Gastroesophageal sphincter (tissue), 4 donors: Measurements from ENCODE around the gene NCF2. TPM values are rescaled to one million over a fixed set of nuclear protein-coding genes. Genes with fewer than 3 reads are reported as not detected.

ENCODE experiments used
- ATAC-seq: fragments of 150-250 bp; one replicate; pipeline ENCODE4 v1.9.1; 2016; ENCODE audit warnings: mild to moderate bottlenecking, moderate library complexity
- H3K27ac ChIP-seq, 4 donors: fragments of 200-600 bp; sonication (generic) in 3 of 4; 1 replicate in 3 of 4; 2 replicates in 1 of 4; pipeline ENCODE4 v1.5.1; 2016 to 2019
- H3K27me3 ChIP-seq: fragments of 200-600 bp; sonication (generic); one replicate; pipeline ENCODE4 v1.5.1; 2019
- H3K36me3 ChIP-seq, 2 donors: fragments of 200-600 bp; sonication (generic); one replicate each; pipeline ENCODE4 v1.5.1; 2019; ENCODE audit warnings: control low read depth in 1 of 2
- H3K4me1 ChIP-seq, 3 donors: fragments of 200-600 bp; sonication (generic); 1 replicate in 2 of 3; 2 replicates in 1 of 3; pipeline ENCODE4 v1.5.1; 2016 to 2019; ENCODE audit warnings: control low read depth in 2 of 3
- H3K4me3 ChIP-seq, 2 donors: fragments of 200-600 bp; sonication (generic); one replicate each; pipeline ENCODE4 v1.5.1; 2019; ENCODE audit warnings: mild to moderate bottlenecking in 1 of 2, moderate library complexity in 1 of 2
- H3K9me3 ChIP-seq, 3 donors: fragments of 200-600 bp; sonication (generic); one replicate each; pipeline ENCODE4 v1.5.1; 2017 to 2019; ENCODE audit warnings: control low read depth in 2 of 3
- EP300 ChIP-seq: sonication (generic); formaldehyde crosslinking; IDR thresholded peaks from one replicate; pipeline ENCODE4 v1.6.1; 2017; ENCODE audit warnings: antibody characterized with exemption, mild to moderate bottlenecking
- POLR2A ChIP-seq, 2 donors: fragments of 450-650 bp; IDR thresholded peaks; one replicate each; pipeline ENCODE4 v1.6.1; 2017; ENCODE audit warnings: antibody characterized with exemption in 2 of 2, mild to moderate bottlenecking in 2 of 2, moderate library complexity in 1 of 2
- POLR2AphosphoS5 ChIP-seq: sonication (generic); formaldehyde crosslinking; IDR thresholded peaks from one replicate; pipeline ENCODE4 v1.6.1; 2017; ENCODE audit warnings: antibody characterized with exemption
- WGBS, 2 donors: methylation state at CpG; one replicate each; pipeline ENCODE4 v1.1.5; 2018; ENCODE audit warnings: low coverage in 1 of 2; 5-methylcytosine and 5-hydroxymethylcytosine counted together
- total RNA-seq, 4 donors: library from RNA; depleted of rRNA; stranded (reverse); fragments of >200 nt; gene quantifications; one replicate each; pipeline ENCODE4 v1.1.0, GENCODE V29; 2016
- TF ChIP-seq, protein P1 (sequence below), 4 experiments: fragments of 200-600 bp in 2 of 4; fragments of 450-650 bp in 2 of 4; sonication (generic) in 1 of 4; IDR thresholded peaks; one replicate each; pipeline ENCODE4 v1.5.1; 2017 to 2019; ENCODE audit warnings: antibody characterized with exemption in 4 of 4, mild to moderate bottlenecking in 2 of 4, moderate library complexity in 2 of 4

NCF2 gene
- total RNA-seq, 4 donors from 2014 or later = 3.7 to 22.0 (median 13.8) TPM

DNA sequence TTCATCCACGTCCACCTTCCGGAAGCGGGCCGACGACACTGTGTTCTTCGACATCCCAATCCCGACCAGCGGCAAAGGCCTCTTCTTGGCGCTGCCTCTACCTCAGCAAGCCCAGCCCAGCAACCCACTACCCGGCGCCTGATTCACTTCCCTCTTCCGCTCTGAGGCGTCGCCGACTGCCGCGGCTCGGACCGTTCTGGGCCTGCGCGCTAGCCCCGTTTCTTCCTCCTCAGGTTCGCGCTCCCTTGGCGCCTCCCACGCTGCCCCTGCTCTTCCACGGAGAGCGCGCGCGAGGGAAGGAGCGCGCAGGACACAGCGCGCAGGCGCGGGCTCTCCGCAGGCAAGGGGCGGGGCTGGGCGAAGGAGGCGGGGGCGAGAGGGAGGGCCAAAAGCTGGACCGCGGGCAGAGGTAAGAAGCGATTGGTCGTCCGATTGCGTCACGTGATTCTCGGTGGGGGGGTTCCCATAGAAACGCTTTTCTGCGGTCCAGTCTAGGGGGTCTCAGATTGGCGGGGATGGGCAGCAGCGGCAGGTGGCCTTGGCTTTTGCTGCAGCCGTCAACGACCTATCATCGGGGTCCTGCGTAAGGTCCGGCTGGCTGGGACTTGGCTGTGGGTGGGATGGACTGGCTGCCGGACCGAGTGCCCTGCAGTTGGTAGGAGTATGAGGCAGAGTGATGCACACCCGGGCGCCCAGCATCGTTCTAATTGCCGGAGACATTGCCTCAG lies 45.5 kb upstream of the NCF2 start, which contains the start of gene ARPC5:
Gene ARPC5 (minus strand): TSS at position 178 of the 728 bp plus-strand sequence. CDS start 124 bp downstream, at position 54.
- no peaks in the 10 kb centered on the region for H3K9me3 ChIP-seq
- H3K4me1 ChIP-seq = peaks cover under 1 to 40% (median 1%) of the 10 kb centered on the region in 3 donors
- peak within 1 kb of the TSS; percentile 94 to 98 (median 96) for H3K27ac ChIP-seq
- peak within 1 kb of the TSS; percentile 76 to 81 for H3K4me3 ChIP-seq
- no peaks in the 10 kb centered on the region for H3K27me3 ChIP-seq
- peak; percentile 96 for ATAC-seq
- peaks cover 0 to under 1% of the 10 kb centered on the region in 2 donors for H3K36me3 ChIP-seq
- WGBS, 2 donors = 0% methylated on average over 1 of the region's 65 CpGs; no CpG with 5 or more reads in 1 of the 2 donors
- TF ChIP-seq POLR2AphosphoS5 (peak; percentile 98), POLR2A (IDR thresholded peaks at IDR 0.05) (peak; percentile 95 to 97)
- TF ChIP-seq, protein P1, sequence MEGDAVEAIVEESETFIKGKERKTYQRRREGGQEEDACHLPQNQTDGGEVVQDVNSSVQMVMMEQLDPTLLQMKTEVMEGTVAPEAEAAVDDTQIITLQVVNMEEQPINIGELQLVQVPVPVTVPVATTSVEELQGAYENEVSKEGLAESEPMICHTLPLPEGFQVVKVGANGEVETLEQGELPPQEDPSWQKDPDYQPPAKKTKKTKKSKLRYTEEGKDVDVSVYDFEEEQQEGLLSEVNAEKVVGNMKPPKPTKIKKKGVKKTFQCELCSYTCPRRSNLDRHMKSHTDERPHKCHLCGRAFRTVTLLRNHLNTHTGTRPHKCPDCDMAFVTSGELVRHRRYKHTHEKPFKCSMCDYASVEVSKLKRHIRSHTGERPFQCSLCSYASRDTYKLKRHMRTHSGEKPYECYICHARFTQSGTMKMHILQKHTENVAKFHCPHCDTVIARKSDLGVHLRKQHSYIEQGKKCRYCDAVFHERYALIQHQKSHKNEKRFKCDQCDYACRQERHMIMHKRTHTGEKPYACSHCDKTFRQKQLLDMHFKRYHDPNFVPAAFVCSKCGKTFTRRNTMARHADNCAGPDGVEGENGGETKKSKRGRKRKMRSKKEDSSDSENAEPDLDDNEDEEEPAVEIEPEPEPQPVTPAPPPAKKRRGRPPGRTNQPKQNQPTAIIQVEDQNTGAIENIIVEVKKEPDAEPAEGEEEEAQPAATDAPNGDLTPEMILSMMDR (IDR thresholded peaks at IDR 0.05) = no peak

DNA sequence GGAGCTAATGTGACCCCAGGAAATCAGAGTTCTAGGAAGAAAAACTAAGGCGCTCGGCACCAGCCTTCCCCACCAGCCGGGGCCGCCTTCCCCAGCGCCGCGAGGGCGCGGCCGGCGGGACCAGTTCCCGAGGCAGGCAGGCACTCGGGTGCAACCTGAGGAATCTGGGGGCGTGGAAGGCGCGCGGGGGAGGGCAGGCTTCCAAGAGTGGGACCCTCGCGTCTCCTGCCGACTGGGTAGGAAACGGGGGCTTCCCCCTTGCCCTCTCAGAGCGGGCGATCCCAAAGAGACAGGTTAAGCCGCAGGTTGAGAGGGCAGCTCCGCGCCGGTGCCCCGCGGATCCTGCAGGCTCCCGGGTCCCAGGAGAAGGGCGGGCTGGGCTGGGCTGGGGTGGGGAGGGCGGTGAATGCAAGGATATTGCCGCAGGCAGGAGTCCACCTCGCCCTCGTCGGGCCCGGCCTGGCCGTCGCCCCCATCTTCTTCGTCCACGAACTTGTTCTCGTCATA lies 44.9 kb upstream of the NCF2 start:
- Histone ChIP-seq H3K27me3 (no peaks in the 10 kb centered on the region), H3K4me3 (peak overlapping the region; percentile 76 to 81), H3K4me1 (peaks cover 5 to 46% (median 6%) of the 10 kb centered on the region in 3 donors), H3K27ac (peak overlapping the region; percentile 94 to 98 (median 96)), H3K9me3 (no peaks in the 10 kb centered on the region), H3K36me3 (peaks cover 0 to 6% of the 10 kb centered on the region in 2 donors)
- ATAC-seq = peak; percentile 26
- WGBS, 2 donors = 0% methylated on average over 8 to 9 of the region's 42 CpGs
- TF ChIP-seq POLR2AphosphoS5 = no peak
- no peak for TF ChIP-seq POLR2A (IDR thresholded peaks at IDR 0.05)
- no peak for TF ChIP-seq EP300
- TF ChIP-seq, protein P1 (IDR thresholded peaks at IDR 0.05) = no peak

DNA sequence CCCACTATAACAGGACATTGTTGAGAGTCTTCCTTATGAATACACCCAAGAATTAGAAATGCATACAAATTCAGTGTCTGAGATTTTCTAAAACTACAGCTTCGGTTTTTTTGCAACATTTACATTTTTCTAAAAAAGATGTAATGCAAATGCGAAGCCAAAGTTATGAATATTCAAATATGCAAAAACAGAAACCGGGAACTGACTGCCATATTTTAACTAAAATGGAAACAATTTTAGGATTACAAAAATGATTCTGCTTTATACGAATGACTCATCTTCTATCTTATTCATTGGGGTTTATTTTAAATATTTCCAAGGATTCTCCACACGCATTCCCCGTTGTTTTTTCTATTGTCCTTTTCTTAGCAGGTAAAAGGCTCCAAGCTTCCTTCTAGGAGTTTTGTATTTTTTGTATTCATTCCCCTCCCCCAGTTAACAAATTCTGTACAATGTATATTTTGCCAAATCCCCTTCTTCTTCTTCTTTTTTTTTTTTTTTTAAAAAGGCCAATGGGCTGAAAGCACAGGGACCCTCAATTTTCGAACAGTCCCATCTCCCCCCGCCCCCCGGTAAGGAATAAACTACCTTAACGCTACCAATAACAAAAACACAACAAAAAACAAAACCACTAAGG lies 44.3 kb upstream of the NCF2 start:
- 0% methylated on average over 6 to 10 of the region's 10 CpGs for WGBS, 2 donors
- peak overlapping the region; percentile 76 to 81 for H3K4me3 ChIP-seq
- H3K4me1 ChIP-seq = peaks cover 5 to 52% (median 6%) of the 10 kb centered on the region in 3 donors
- ATAC-seq = no peak
- no peaks in the 10 kb centered on the region for H3K9me3 ChIP-seq
- H3K27me3 ChIP-seq = no peaks in the 10 kb centered on the region
- peak overlapping the region; percentile 94 to 98 (median 96) for H3K27ac ChIP-seq
- peaks cover 0 to 12% of the 10 kb centered on the region in 2 donors for H3K36me3 ChIP-seq
- TF ChIP-seq, protein P1 (IDR thresholded peaks at IDR 0.05) = no peak
- no peak for TF ChIP-seq POLR2A (IDR thresholded peaks at IDR 0.05)
- no peak for TF ChIP-seq POLR2AphosphoS5
- TF ChIP-seq EP300 = no peak

DNA sequence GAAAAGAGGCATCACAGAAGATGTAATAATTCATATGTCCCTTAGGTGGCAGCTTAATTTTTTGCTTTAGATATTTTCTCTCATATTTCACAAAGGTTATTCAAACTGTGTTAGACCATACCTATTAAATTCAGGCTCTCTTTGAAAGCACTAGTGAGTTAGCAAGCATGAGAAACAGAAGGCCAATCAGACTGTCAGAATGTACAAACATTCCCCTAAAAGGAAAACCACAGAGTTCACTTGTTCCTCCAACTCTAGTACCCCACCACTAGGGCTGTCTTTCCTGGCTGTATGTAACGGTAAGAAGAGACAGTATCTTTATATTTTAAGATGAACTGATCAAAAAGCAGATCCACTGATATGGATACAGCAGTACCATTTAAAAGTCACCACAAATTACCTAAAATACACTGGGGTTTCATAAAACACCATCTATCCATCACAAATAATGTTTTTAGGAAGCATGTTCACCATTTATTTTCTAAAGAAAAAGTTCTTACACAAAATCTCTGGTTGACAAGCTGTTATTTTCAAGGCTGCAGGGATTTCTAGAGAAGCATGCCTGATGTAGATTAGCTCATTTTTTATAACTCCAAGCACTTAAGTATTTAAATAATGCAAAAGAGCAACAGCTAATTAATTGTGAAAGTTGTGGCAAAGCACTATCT lies 43.6 kb upstream of the NCF2 start:
- peak overlapping the region; percentile 76 to 81 for H3K4me3 ChIP-seq
- TF ChIP-seq, protein P1 (IDR thresholded peaks at IDR 0.05) = peak; percentile 40 to 86 (median 61)
- peak; percentile 43 to 47 for TF ChIP-seq POLR2A (IDR thresholded peaks at IDR 0.05)
- TF ChIP-seq POLR2AphosphoS5 = peak; percentile 94
- TF ChIP-seq EP300 = no peak
- no peaks in the 10 kb centered on the region for H3K9me3 ChIP-seq
- peak overlapping the region; percentile 94 to 98 (median 96) for H3K27ac ChIP-seq
- peak; percentile 36 for ATAC-seq
- H3K36me3 ChIP-seq = peaks cover 0 to 20% of the 10 kb centered on the region in 2 donors
- WGBS, 2 donors = 0% methylated on average over 1 of the region's 1 CpG
- H3K27me3 ChIP-seq = no peaks in the 10 kb centered on the region
- peaks cover 5 to 60% (median 8%) of the 10 kb centered on the region in 3 donors for H3K4me1 ChIP-seq
